HepG2 (cell line): Measurements from ENCODE around the gene GDF2. TPM values are rescaled to one million over a fixed set of nuclear protein-coding genes. Genes with fewer than 3 reads are reported as not detected.

ENCODE experiments used
- ATAC-seq: fragments of 200-7000 bp; cut with Tn5 transposase; 3 replicates; pipeline ENCODE4 v1.9.1; 2020; ENCODE audit warnings: mild to moderate bottlenecking, moderate library complexity
- BruUV-seq: library from RNA; stranded (reverse); fragments of 400-500 nt; replicated peaks from 2 replicates; lab custom pipeline; 2021; lab: Mats Ljungman, UMichigan
- CTCF ChIA-PET: fragments of 300-600 bp; formaldehyde crosslinking; extraction: SDS; loops from one replicate; lab custom pipeline; 2021; ENCODE audit warnings: low total read pairs, inconsistent platforms, low intra/inter-chr PET ratio; lab: Yijun Ruan, JAX
- POLR2A ChIA-PET: fragments of 350-600 bp; sonication (Branson Sonifier 250); formaldehyde crosslinking; loops from one replicate; lab custom pipeline; 2020; ENCODE audit warnings: antibody characterized with exemption, inconsistent platforms; lab: Yijun Ruan, JAX
- DNase-seq: peaks from one replicate; pipeline ENCODE4 v3.0.0-alpha.2; 2015; ENCODE audit warnings: low spot score
- FAIRE-seq: peaks from 3 replicates; lab custom pipeline; 2011; peaks lifted over from hg19 to GRCh38; lab: Jason Lieb, UNC
- H2AFZ ChIP-seq: one replicate; pipeline ENCODE4 v1.6.1; 2011; ENCODE audit warnings: low read length, inconsistent platforms
- H3K27ac ChIP-seq: fragments of 300-600 bp; 3 replicates; pipeline ENCODE4 v1.8.0; 2011; ENCODE audit warnings: mixed run types, mild to moderate bottlenecking, mixed read lengths, low read length, inconsistent platforms; ENCODE audit not compliant: insufficient read depth; ENCODE audit errors: extremely low read length
- H3K27me3 ChIP-seq, 2 experiments: fragments of 200-600 bp in 1 of 2; 2 replicates in 1 of 2; 3 replicates in 1 of 2; pipeline versions ENCODE4 v1.6.0 to v1.8.0; 2011; ENCODE audit warnings: low read length in 2 of 2, mild to moderate bottlenecking in 2 of 2, moderate library complexity in 2 of 2, inconsistent platforms in 1 of 2; ENCODE audit not compliant: insufficient read depth in 2 of 2, control insufficient read depth in 1 of 2
- H3K36me3 ChIP-seq, 2 experiments: fragments of 200-600 bp in 1 of 2; replicated peaks in 1 of 2; 2 replicates in 1 of 2; 3 replicates in 1 of 2; pipeline versions ENCODE4 v1.5.1 to v1.8.0; 2011; ENCODE audit warnings: low read length in 2 of 2, inconsistent platforms in 1 of 2; ENCODE audit not compliant: insufficient read depth in 2 of 2, control insufficient read depth in 1 of 2
- H3K4me1 ChIP-seq: 2 replicates; pipeline ENCODE4 v1.5.1; 2012; ENCODE audit warnings: low read length, inconsistent platforms; ENCODE audit not compliant: insufficient read depth
- H3K4me2 ChIP-seq: 2 replicates; pipeline ENCODE4 v1.6.0; 2011; ENCODE audit warnings: low read depth, low read length, inconsistent platforms
- H3K4me3 ChIP-seq, 3 experiments: fragments of 200-600 bp in 1 of 3; sonication (generic), shearing (Covaris generic) in 1 of 3; replicated peaks in 1 of 3; 2 replicates each; pipeline ENCODE4 v1.5.1; 2011 to 2016; ENCODE audit warnings: low read length in 3 of 3, inconsistent platforms in 2 of 3, low read depth in 2 of 3, mild to moderate bottlenecking in 2 of 3, control low read depth in 1 of 3, mixed read lengths in 1 of 3; ENCODE audit not compliant: insufficient read depth in 1 of 3
- H3K79me2 ChIP-seq: one replicate; pipeline ENCODE4 v1.6.1; 2011; ENCODE audit warnings: low read length, inconsistent platforms; ENCODE audit not compliant: insufficient read depth
- H3K9ac ChIP-seq: 2 replicates; pipeline ENCODE4 v1.6.0; 2011; ENCODE audit warnings: mild to moderate bottlenecking, low read depth, low read length, inconsistent platforms; ENCODE audit not compliant: insufficient read depth
- H3K9me3 ChIP-seq: 2 replicates; pipeline ENCODE4 v1.5.1; 2012; ENCODE audit warnings: mild to moderate bottlenecking, low read length
- H4K20me1 ChIP-seq: 2 replicates; pipeline ENCODE4 v1.6.0; 2011; ENCODE audit warnings: inconsistent platforms, mild to moderate bottlenecking, low read length, moderate library complexity; ENCODE audit not compliant: insufficient read depth
- ARHGAP35 ChIP-seq: sonication (generic); formaldehyde crosslinking; IDR thresholded peaks from 2 replicates; pipeline ENCODE4 v1.9.0; 2022; ENCODE audit warnings: mild to moderate bottlenecking, inconsistent platforms, moderate library complexity, missing genetic modification reagents, borderline replicate concordance
- ATF7-NPFF ChIP-seq: sonication (generic); formaldehyde crosslinking; IDR thresholded peaks from 2 replicates; pipeline ENCODE4 v1.8.1; 2023; ENCODE audit warnings: mild to moderate bottlenecking, low read depth, missing genetic modification reagents, moderate library complexity
- FOXJ3 ChIP-seq: sonication (generic); formaldehyde crosslinking; IDR thresholded peaks from 2 replicates; pipeline ENCODE4 v1.4.0; 2020; ENCODE audit warnings: missing genetic modification reagents, mild to moderate bottlenecking, borderline replicate concordance
- NFE2 ChIP-seq: sonication (generic); formaldehyde crosslinking; IDR thresholded peaks from 2 replicates; pipeline ENCODE4 v1.4.0; 2020; ENCODE audit warnings: missing genetic modification reagents
- ONECUT2 ChIP-seq: sonication (generic); formaldehyde crosslinking; IDR thresholded peaks from 2 replicates; pipeline ENCODE4 v1.4.0; 2020; ENCODE audit warnings: missing genetic modification reagents
- PITX1 ChIP-seq: sonication (generic); formaldehyde crosslinking; IDR thresholded peaks from 2 replicates; pipeline ENCODE4 v1.5.1; 2020; ENCODE audit warnings: mild to moderate bottlenecking, missing genetic modification reagents
- RBM22 ChIP-seq: fragments of 200-400 bp; formaldehyde crosslinking; optimal IDR thresholded peaks from 2 replicates; pipeline ENCODE3; 2017; ENCODE audit warnings: mild to moderate bottlenecking, low read length, moderate library complexity
- RFX1 ChIP-seq: fragments of 450-650 bp; IDR thresholded peaks from 2 replicates; pipeline ENCODE4 v1.6.1; 2017
- SNAI1 ChIP-seq: sonication (generic); formaldehyde crosslinking; IDR thresholded peaks from 2 replicates; pipeline ENCODE4 v1.5.0; 2020; ENCODE audit warnings: mild to moderate bottlenecking, missing genetic modification reagents, borderline replicate concordance
- SP2 ChIP-seq: sonication (generic); formaldehyde crosslinking; IDR thresholded peaks from 2 replicates; pipeline ENCODE4 v1.5.1; 2020; ENCODE audit warnings: mild to moderate bottlenecking, missing genetic modification reagents
- SP4 ChIP-seq: sonication (generic); formaldehyde crosslinking; IDR thresholded peaks from 2 replicates; pipeline ENCODE4 v1.8.1; 2023; ENCODE audit warnings: mild to moderate bottlenecking, missing genetic modification reagents
- SPEN ChIP-seq: sonication (generic); formaldehyde crosslinking; IDR thresholded peaks from 2 replicates; pipeline ENCODE4 v1.5.1; 2020; ENCODE audit warnings: low read depth, mild to moderate bottlenecking, missing genetic modification reagents
- TOPORS ChIP-seq: sonication (generic); formaldehyde crosslinking; IDR thresholded peaks from 2 replicates; pipeline ENCODE4 v1.8.0; 2023; ENCODE audit warnings: mild to moderate bottlenecking, missing genetic modification reagents
- ZNF569 ChIP-seq: sonication (generic); formaldehyde crosslinking; IDR thresholded peaks from 2 replicates; pipeline ENCODE4 v1.5.0; 2020; ENCODE audit warnings: mild to moderate bottlenecking, missing genetic modification reagents, moderate library complexity, borderline replicate concordance
- ZNF629 ChIP-seq: sonication (generic); formaldehyde crosslinking; conservative IDR thresholded peaks from 2 replicates; pipeline ENCODE4 v1.5.0; 2020; ENCODE audit warnings: missing genetic modification reagents
- WGBS: methylation state at CpG from one replicate; pipeline ENCODE4 v1.1.6; 2017; ENCODE audit warnings: low lambda C conversion rate; 5-methylcytosine and 5-hydroxymethylcytosine counted together
- in situ Hi-C: cut with HindIII; loops from 2 replicates; pipeline ENCODE4 v1.10.0; 2017; ENCODE audit warnings: low pct_unique_long_range_greater_than_20kb; ENCODE audit not compliant: extremely low pct_ligation_motif_present
- intact Hi-C: fragments of 100-400 bp; cut with micrococcal nuclease; formaldehyde crosslinking; loops from one replicate; pipeline ENCODE4 v1.10.0; 2022; ENCODE audit not compliant: unreplicated experiment
- polyA plus RNA-seq, 8 experiments: library from polyadenylated mRNA; depleted of rRNA in 3 of 8; stranded (reverse) in 7 of 8; unstranded in 1 of 8; fragments of >200 nt; fragmentation: Illumina TruSeq in 4 of 8; extraction: Trizol in 4 of 8; gene quantifications; 2 replicates each; pipeline versions ENCODE4 v1.2.1 to v1.2.3, GENCODE V29; 2011 to 2016; ENCODE audit warnings: low read depth in 4 of 8, missing spikeins in 1 of 8, mixed read lengths in 1 of 8; ENCODE audit not compliant: insufficient read depth in 1 of 8
- total RNA-seq, 5 experiments: library from RNA; depleted of rRNA; stranded (reverse); fragments of >200 nt; fragmentation: Illumina TruSeq; extraction: Trizol; gene quantifications; 2 replicates each; pipeline ENCODE4 v1.2.3, GENCODE V29; 2016; ENCODE audit warnings: low read depth in 1 of 5
- TF ChIP-seq, protein P1 (sequence below): sonication (generic); formaldehyde crosslinking; IDR thresholded peaks from 2 replicates; pipeline ENCODE4 v1.8.0; 2022; ENCODE audit warnings: mild to moderate bottlenecking, missing genetic modification reagents, moderate library complexity
- TF ChIP-seq, protein P2 (sequence below): sonication (generic); formaldehyde crosslinking; IDR thresholded peaks from 2 replicates; pipeline ENCODE4 v1.4.0; 2020; ENCODE audit warnings: missing genetic modification reagents, mild to moderate bottlenecking, borderline replicate concordance

Gene GDF2
- total and polyA plus RNA-seq, 2 of the 13 experiments (the other 11 are each of a cell fraction or from before 2014, with no cell fraction given): not detected

DNA sequence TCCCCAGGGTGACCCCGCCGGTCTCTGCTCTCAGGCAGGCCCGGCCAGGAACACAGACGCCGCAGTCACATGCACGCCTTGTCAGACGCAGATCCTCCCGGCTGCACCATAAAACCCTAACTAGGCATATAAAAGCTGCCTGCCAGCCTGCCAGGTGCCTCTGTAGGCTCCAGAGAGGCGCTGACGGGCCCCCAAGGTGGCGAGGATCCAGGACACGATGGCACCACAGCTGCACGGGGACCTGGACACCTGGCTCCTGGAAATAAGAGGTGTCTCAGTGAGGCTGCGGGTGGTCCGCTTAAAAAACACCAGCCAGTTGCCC, 44.1 kb upstream of the GDF2 start:
- Histone ChIP-seq H3K9me3 (no peaks in the 10 kb centered on the region), H3K4me2 (no peak overlapping the region), H4K20me1 (no peaks in the 10 kb centered on the region), H3K4me1 (no peaks in the 10 kb centered on the region), H3K27ac (no peak overlapping the region), H3K27me3 (peaks cover 0 to 4% of the 10 kb centered on the region in 2 experiments; a peak in 3 of 5 replicates), H3K4me3 (no peak overlapping the region), H3K9ac (no peak overlapping the region), H3K79me2 (no peaks in the 10 kb centered on the region), H3K36me3 (no peaks in the 10 kb centered on the region), H2AFZ (no peak overlapping the region)
- POLR2A ChIA-PET: no interaction called here
- ATAC-seq (no peak), FAIRE-seq (no peak), DNase-seq (no peak)
- in situ Hi-C loops: no loop called here
- TF ChIP-seq, protein P1, sequence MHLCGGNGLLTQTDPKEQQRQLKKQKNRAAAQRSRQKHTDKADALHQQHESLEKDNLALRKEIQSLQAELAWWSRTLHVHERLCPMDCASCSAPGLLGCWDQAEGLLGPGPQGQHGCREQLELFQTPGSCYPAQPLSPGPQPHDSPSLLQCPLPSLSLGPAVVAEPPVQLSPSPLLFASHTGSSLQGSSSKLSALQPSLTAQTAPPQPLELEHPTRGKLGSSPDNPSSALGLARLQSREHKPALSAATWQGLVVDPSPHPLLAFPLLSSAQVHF: no peak
- TF ChIP-seq FOXJ3 (CRISPR knock-in tag) (no peak), TOPORS (CRISPR knock-in tag) (no peak), PITX1 (no peak), NFE2 (no peak), RFX1 (no peak), ZNF569 (CRISPR knock-in tag) (no peak), SPEN (CRISPR knock-in tag) (no peak), RBM22 (no peak)
- intact Hi-C loops: no loop called here
- 41% methylated on average over 5 of the region's 15 CpGs for WGBS
- CTCF ChIA-PET: no interaction called here
- BruUV-seq: no TSS peak

DNA sequence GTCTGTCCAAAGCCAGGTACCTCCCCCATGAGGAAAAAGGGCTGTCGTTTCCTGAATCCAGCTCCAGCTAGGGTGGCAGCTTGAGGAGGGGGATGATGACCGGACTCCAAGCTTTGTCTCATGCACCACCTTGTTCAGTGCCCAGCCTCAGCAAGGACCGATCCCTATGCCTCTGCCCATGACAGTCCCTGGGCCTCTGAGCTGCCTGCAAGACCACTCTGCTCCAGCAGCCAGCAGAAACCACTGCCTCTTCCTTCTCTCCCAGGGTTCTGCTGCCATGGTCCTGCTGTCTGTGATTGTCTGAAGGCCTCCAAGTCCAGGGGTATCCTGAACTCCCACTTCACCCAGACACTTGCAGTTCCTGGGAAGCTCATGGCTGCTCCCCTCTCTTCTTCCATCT, 43.5 kb upstream of the GDF2 start:
- in situ Hi-C loops: no loop called here
- FAIRE-seq: no peak
- TF ChIP-seq ZNF629 (CRISPR knock-in tag) (no peak), SNAI1 (CRISPR knock-in tag) (no peak), ATF7-NPFF (CRISPR knock-in tag) (no peak), SP2 (CRISPR knock-in tag) (no peak), SP4 (no peak), ONECUT2 (CRISPR knock-in tag) (no peak), ARHGAP35 (no peak)
- TF ChIP-seq, protein P2, sequence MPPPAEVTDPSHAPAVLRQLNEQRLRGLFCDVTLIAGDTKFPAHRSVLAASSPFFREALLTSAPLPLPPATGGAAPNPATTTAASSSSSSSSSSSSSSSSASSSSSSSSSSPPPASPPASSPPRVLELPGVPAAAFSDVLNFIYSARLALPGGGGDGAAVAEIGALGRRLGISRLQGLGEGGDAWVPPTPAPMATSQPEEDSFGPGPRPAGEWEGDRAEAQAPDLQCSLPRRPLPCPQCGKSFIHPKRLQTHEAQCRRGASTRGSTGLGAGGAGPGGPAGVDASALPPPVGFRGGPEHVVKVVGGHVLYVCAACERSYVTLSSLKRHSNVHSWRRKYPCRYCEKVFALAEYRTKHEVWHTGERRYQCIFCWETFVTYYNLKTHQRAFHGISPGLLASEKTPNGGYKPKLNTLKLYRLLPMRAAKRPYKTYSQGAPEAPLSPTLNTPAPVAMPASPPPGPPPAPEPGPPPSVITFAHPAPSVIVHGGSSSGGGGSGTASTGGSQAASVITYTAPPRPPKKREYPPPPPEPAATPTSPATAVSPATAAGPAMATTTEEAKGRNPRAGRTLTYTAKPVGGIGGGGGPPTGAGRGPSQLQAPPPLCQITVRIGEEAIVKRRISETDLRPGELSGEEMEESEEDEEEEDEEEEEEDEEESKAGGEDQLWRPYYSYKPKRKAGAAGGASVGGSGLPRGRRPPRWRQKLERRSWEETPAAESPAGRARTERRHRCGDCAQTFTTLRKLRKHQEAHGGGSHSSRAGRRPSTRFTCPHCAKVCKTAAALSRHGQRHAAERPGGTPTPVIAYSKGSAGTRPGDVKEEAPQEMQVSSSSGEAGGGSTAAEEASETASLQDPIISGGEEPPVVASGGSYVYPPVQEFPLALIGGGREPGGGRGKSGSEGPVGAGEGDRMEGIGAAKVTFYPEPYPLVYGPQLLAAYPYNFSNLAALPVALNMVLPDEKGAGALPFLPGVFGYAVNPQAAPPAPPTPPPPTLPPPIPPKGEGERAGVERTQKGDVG (CRISPR knock-in tag): no peak

More for the DNA sequence above, 43.5 kb upstream of the GDF2 start:
- ATAC-seq (no peak), DNase-seq (no peak)
- Histone ChIP-seq H3K9ac (no peak overlapping the region), H3K9me3 (no peaks in the 10 kb centered on the region), H3K4me2 (no peak overlapping the region), H3K36me3 (no peaks in the 10 kb centered on the region), H3K27ac (no peak overlapping the region), H3K79me2 (no peaks in the 10 kb centered on the region), H2AFZ (no peak overlapping the region), H3K4me1 (no peaks in the 10 kb centered on the region), H3K27me3 (peaks cover 0 to 4% of the 10 kb centered on the region in 2 experiments; a peak in 3 of 5 replicates), H4K20me1 (no peaks in the 10 kb centered on the region), H3K4me3 (no peak overlapping the region)
- intact Hi-C loops: no loop called here
- ChIA-PET POLR2A (no interaction called here), CTCF (no interaction called here)
- 27% methylated on average over 3 of the region's 3 CpGs for WGBS
- BruUV-seq: no TSS peak
